Choroid plexus epithelial cell (primary cell): Measurements from ENCODE around the gene SLC6A11.

Experiments used
- DNase-seq: peaks from one replicate; pipeline ENCODE4 v3.0.0-alpha.2; 2010; ENCODE audit warnings: low read depth
- H3K4me3 ChIP-seq: 2 replicates; pipeline ENCODE4 v1.5.1; 2011; ENCODE audit warnings: low read depth, mild to moderate bottlenecking, control low read depth, low read length, moderate library complexity
- CTCF ChIP-seq: conservative IDR thresholded peaks from 2 replicates; pipeline ENCODE4 v1.5.1; 2011; ENCODE audit warnings: low read depth, mild to moderate bottlenecking, control low read depth, inconsistent platforms, low read length, moderate library complexity

The SLC6A11 gene

GRCh38 chr3:10816019-10816862 lies at the start of gene SLC6A11:
SLC6A11 (plus strand) TSS chr3:10816228; CDS start chr3:10816266, 38 bp downstream.
- no peak for TF ChIP-seq CTCF

GRCh38 chr3:10768708-10769394 lies 47.2 kb upstream of the SLC6A11 start:
- no peak for TF ChIP-seq CTCF
- peak; percentile 9 for DNase-seq
- no peak overlapping the region for H3K4me3 ChIP-seq

More at GRCh38 chr3:10816019-10816862, at the start of gene SLC6A11:
- no peak within 1 kb of the TSS for H3K4me3 ChIP-seq
- no peak for DNase-seq

GRCh38 chr3:10770547-10770946 lies 45.5 kb upstream of the SLC6A11 start:
- H3K4me3 ChIP-seq = no peak overlapping the region
- TF ChIP-seq CTCF = no peak
- DNase-seq = no peak

GRCh38 chr3:10770981-10771380 lies 45.0 kb upstream of the SLC6A11 start:
- no peak for DNase-seq
- no peak for TF ChIP-seq CTCF
- H3K4me3 ChIP-seq = no peak overlapping the region

GRCh38 chr3:10771486-10772270 lies 44.4 kb upstream of the SLC6A11 start:
- no peak overlapping the region for H3K4me3 ChIP-seq
- no peak for DNase-seq
- no peak for TF ChIP-seq CTCF

- TF ChIP-seq CTCF = peak; percentile 30
- no peak overlapping the region for H3K4me3 ChIP-seq
- peak; percentile 8 for DNase-seq
Observed at GRCh38 chr3:10772271-10773161, 43.5 kb upstream of the SLC6A11 start.
